Measurements from ENCODE around the gene HS3ST4. TPM values are rescaled to one million over a fixed set of nuclear protein-coding genes. Genes with fewer than 3 reads are reported as not detected.

Gene HS3ST4
- total RNA-seq, 2 donors from 2014 or later: not detected

DNA sequence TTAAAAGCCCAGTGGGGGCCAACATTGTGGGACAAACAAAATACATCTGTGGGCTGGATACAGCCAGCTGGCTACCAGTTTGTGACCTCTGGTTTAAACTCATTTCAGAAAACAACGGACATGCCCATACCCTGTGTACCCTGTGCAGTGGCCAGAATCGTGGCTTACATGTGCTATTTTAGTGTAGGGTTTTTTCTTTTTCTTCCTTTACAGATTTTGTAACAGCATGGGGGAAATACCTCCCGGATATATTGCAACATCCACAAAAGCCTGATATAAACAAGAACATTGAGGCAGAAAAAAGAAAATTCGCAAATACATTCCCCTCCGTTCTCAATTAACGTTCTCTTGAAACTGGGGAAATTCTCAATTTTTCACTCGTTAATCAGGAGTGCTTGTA is 7.3 kb downstream of the HS3ST4 start:
- Histone ChIP-seq H3K27ac (no peak overlapping the region), H3K9me3 (no peaks in the 10 kb centered on the region), H3K27me3 (peaks cover 9% of the 10 kb centered on the region), H3K4me1 (no peaks in the 10 kb centered on the region), H3K4me3 (no peak overlapping the region), H3K9ac (ENCODE audit: low read depth in 2 of 2, low read length in 2 of 2) (no peak overlapping the region), H3K36me3 (no peaks in the 10 kb centered on the region)
- TF ChIP-seq, protein P1, sequence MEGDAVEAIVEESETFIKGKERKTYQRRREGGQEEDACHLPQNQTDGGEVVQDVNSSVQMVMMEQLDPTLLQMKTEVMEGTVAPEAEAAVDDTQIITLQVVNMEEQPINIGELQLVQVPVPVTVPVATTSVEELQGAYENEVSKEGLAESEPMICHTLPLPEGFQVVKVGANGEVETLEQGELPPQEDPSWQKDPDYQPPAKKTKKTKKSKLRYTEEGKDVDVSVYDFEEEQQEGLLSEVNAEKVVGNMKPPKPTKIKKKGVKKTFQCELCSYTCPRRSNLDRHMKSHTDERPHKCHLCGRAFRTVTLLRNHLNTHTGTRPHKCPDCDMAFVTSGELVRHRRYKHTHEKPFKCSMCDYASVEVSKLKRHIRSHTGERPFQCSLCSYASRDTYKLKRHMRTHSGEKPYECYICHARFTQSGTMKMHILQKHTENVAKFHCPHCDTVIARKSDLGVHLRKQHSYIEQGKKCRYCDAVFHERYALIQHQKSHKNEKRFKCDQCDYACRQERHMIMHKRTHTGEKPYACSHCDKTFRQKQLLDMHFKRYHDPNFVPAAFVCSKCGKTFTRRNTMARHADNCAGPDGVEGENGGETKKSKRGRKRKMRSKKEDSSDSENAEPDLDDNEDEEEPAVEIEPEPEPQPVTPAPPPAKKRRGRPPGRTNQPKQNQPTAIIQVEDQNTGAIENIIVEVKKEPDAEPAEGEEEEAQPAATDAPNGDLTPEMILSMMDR (IDR thresholded peaks at IDR 0.05): no peak
- no peak for DNase-seq
- intact Hi-C loops (cut with DNase I): no loop called here

DNA sequence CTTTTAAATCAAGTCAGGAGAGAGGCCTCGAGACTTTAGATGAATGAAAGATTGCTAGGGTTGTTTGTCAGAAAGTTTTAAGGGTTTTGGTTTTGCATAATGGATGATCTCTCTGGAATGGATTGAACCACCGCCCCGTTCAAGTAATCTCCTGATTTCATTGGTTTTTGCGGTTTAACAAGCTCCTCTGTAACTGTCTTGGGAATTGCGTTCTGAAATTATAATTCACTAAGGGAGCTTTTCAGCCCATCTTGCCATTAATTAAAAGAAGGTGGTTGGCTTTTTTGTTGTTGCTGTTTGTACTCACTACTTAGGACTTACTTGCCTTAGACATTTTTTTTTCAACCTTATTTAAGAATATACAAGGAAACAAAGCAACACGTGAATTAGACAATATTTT is 8.8 kb downstream of the HS3ST4 start:
- H3K9me3 ChIP-seq: no peaks in the 10 kb centered on the region
- intact Hi-C loops (cut with DNase I): no loop called here

DNA sequence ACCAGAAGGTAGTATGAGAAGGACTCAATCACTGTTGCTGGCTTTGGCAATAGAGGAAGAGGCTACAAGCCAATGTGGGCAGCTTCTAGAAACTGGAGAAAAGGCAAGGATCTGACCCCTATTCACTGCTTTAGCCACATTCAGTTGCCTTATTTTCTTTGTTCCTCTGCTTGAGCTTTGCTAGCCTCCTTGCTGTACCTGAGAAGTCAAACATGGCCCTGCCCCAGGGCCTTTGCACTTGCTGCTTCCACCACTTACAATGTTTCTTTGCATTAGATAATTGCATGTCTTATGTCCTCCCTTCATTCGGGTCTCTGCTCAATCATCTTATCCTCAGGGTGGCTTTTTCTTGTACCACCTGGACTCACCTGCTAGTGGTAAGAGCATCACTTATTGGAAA is 15.8 kb downstream of the HS3ST4 start:
- Histone ChIP-seq H3K27ac (no peak overlapping the region), H3K4me1 (no peaks in the 10 kb centered on the region), H3K9ac (ENCODE audit: low read depth in 2 of 2, low read length in 2 of 2) (no peak overlapping the region), H3K36me3 (no peaks in the 10 kb centered on the region), H3K4me3 (no peak overlapping the region), H3K9me3 (no peaks in the 10 kb centered on the region), H3K27me3 (no peaks in the 10 kb centered on the region)
- intact Hi-C loops (cut with DNase I): loop anchor here (5.0 kb wide), 1 partner anchor 475 kb away; no protein-coding TSS in a partner anchor
- no peak for DNase-seq
- TF ChIP-seq, protein P1 (IDR thresholded peaks at IDR 0.05): no peak

More for the DNA sequence above, 8.8 kb downstream of the HS3ST4 start:
- no peaks in the 10 kb centered on the region for H3K27me3 ChIP-seq
- H3K27ac ChIP-seq: no peak overlapping the region
- H3K36me3 ChIP-seq: no peaks in the 10 kb centered on the region
- TF ChIP-seq, protein P1 (IDR thresholded peaks at IDR 0.05): no peak
- H3K4me1 ChIP-seq: no peaks in the 10 kb centered on the region
- no peak overlapping the region for H3K9ac ChIP-seq (ENCODE audit: low read depth in 2 of 2, low read length in 2 of 2)
- no peak overlapping the region for H3K4me3 ChIP-seq
- no peak for DNase-seq

DNA sequence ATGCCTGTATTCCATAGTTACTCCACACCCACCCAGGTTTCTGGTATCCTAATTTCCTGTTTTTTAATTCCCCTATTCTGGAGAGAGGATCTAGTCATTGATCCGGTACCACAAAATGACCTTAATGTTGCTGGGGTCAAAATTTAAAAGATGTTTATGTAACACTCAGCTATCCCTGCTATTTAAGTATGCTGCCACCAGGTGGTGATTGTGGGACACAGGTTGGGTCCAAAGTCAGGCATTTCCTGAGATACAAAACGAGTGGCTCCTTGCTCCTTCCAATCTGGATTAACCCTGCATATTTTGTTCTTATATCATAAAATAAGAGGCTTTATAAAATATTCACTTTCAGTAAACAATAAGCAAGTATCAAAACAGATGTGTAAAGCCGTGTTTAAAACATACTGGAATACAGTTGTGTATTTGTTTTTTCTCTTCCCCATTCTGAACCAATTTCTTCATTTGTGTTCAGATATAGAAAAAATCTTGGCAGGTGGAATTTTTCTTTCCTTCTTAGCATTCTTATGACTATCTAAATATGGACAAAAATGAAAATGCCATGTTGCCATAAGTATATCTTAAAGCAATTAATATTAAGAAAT is 16.3 kb downstream of the HS3ST4 start:
- no peak overlapping the region for H3K9ac ChIP-seq (ENCODE audit: low read depth in 2 of 2, low read length in 2 of 2)
- H3K4me1 ChIP-seq: no peaks in the 10 kb centered on the region
- TF ChIP-seq, protein P1 (IDR thresholded peaks at IDR 0.05): peak; percentile 34
- no peaks in the 10 kb centered on the region for H3K9me3 ChIP-seq
- no peaks in the 10 kb centered on the region for H3K27me3 ChIP-seq
- no peak overlapping the region for H3K4me3 ChIP-seq
- no peaks in the 10 kb centered on the region for H3K36me3 ChIP-seq
- no peak overlapping the region for H3K27ac ChIP-seq
- intact Hi-C loops (cut with DNase I): loop anchor here (5.0 kb wide), 1 partner anchor 476 kb away; no protein-coding TSS in a partner anchor
- peak; percentile 22 for DNase-seq

DNA sequence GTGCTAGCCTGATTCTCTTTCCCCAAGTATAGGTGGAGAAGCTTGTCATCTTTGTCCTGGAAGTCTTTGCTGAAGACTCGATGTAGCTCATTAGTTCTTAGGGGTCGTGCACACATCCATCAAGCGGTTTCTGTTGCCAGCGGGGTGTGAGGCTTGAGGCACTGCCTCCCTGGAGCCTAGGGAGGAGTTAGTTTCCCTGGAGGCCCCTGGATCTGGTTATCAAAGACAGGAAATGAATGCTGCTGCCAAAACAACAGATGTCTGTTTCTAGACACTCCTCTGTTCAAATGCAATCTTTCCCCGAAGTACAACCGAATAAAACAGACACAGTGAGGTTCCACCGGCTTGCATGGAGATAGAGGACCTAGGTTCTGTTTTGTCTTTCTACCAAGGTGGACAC is 17.5 kb downstream of the HS3ST4 start:
- intact Hi-C loops (cut with DNase I): loop anchor here (5.0 kb wide), 1 partner anchor 477 kb away; no protein-coding TSS in a partner anchor
- no peak overlapping the region for H3K9ac ChIP-seq (ENCODE audit: low read depth in 2 of 2, low read length in 2 of 2)
- DNase-seq: no peak
- no peaks in the 10 kb centered on the region for H3K4me1 ChIP-seq
- H3K27me3 ChIP-seq: no peaks in the 10 kb centered on the region
- TF ChIP-seq, protein P1 (IDR thresholded peaks at IDR 0.05): no peak
- H3K36me3 ChIP-seq: no peaks in the 10 kb centered on the region
- H3K9me3 ChIP-seq: no peaks in the 10 kb centered on the region
- H3K4me3 ChIP-seq: no peak overlapping the region
- H3K27ac ChIP-seq: no peak overlapping the region
